Upper lobe of left lung (tissue), 4 donors: Measurements from ENCODE around the gene STX2.

Experiments used
- EP300 ChIP-seq, 4 donors: sonication (generic); formaldehyde crosslinking; IDR thresholded peaks; one replicate each; pipeline ENCODE4 v1.5.1; 2017; ENCODE audit warnings: antibody characterized with exemption in 4 of 4, control low read depth in 2 of 4
- POLR2A ChIP-seq, 4 donors: fragments of 450-650 bp; IDR thresholded peaks; one replicate each; pipeline ENCODE4 v1.5.1; 2016 to 2017; ENCODE audit warnings: antibody characterized with exemption in 4 of 4, mild to moderate bottlenecking in 2 of 4
- TF ChIP-seq, protein P1 (sequence below), 6 experiments: fragments of 450-650 bp in 4 of 6; fragments of 200-600 bp in 2 of 6; sonication (generic) in 2 of 6; IDR thresholded peaks; one replicate each; pipeline ENCODE4 v1.5.1; 2016 to 2019; ENCODE audit warnings: antibody characterized with exemption in 6 of 6

DNA sequence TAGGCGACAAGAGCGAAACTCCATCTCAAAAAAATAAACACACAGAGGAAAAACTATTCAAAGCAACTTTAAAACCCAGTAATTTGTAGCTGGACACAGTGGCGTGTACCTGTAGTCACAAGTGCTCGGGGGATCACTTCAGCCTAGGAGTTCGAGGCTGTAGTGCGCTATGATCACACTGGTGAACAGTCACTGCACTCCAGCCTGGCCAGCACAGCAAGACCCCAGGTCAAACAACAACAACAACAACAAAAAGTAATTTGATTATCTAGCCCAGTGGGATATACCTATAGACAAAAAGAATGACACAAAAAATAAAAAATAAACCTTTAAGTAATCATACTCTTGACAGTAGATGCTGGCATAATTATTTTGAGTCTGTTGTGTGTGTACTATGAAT, 29.3 kb downstream of the STX2 start:
- TF ChIP-seq, protein P1, sequence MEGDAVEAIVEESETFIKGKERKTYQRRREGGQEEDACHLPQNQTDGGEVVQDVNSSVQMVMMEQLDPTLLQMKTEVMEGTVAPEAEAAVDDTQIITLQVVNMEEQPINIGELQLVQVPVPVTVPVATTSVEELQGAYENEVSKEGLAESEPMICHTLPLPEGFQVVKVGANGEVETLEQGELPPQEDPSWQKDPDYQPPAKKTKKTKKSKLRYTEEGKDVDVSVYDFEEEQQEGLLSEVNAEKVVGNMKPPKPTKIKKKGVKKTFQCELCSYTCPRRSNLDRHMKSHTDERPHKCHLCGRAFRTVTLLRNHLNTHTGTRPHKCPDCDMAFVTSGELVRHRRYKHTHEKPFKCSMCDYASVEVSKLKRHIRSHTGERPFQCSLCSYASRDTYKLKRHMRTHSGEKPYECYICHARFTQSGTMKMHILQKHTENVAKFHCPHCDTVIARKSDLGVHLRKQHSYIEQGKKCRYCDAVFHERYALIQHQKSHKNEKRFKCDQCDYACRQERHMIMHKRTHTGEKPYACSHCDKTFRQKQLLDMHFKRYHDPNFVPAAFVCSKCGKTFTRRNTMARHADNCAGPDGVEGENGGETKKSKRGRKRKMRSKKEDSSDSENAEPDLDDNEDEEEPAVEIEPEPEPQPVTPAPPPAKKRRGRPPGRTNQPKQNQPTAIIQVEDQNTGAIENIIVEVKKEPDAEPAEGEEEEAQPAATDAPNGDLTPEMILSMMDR (IDR thresholded peaks at IDR 0.05) = no peak
- TF ChIP-seq POLR2A (IDR thresholded peaks at IDR 0.05) (no peak), EP300 (IDR thresholded peaks at IDR 0.05) (no peak)
